HCT116 (cell line): ENCODE results near the gene PTPRO. TPM values are rescaled to one million over a fixed set of nuclear protein-coding genes. Genes with fewer than 3 reads are reported as not detected.

Experiments used
- ATAC-seq: fragments of 200-7000 bp; cut with Tn5 transposase; 2 replicates; pipeline ENCODE4 v1.9.1; 2020; ENCODE audit warnings: mild to moderate bottlenecking, moderate library complexity
- BruUV-seq: library from RNA; stranded (reverse); fragments of 400-500 nt; replicated peaks from 2 replicates; lab custom pipeline; 2021; lab: Mats Ljungman, UMichigan
- CTCF ChIA-PET: fragments of 300-600 bp; sonication (Branson Sonifier 250); formaldehyde crosslinking; loops from one replicate; lab custom pipeline; 2021; ENCODE audit warnings: antibody characterized with exemption; lab: Charles Lee
- POLR2A ChIA-PET: fragments of 300-600, 350-600 bp; sonication (Branson Sonifier 250); formaldehyde crosslinking; loops from one replicate; lab custom pipeline; 2021; ENCODE audit warnings: antibody characterized with exemption; lab: Charles Lee
- RAD21 ChIA-PET, 2 experiments: fragments of 300-600 bp; sonication (Branson Sonifier 250); formaldehyde crosslinking; loops; one replicate each; lab custom pipeline; 2023; ENCODE audit warnings: low total read pairs in 2 of 2; ENCODE audit not compliant: uncharacterized antibody in 2 of 2, unreplicated experiment in 2 of 2, low non-redundant PET in 1 of 2; lab: Charles Lee
- DNase-seq: peaks from one replicate; pipeline ENCODE4 v3.0.0-alpha.2; 2010; ENCODE audit warnings: low read depth, low spot score
- H2AFZ ChIP-seq: fragments of 200-600 bp; shearing (Covaris generic), sonication (generic); 2 replicates; pipeline ENCODE4 v1.6.1; 2017; ENCODE audit warnings: low read depth, mixed run types, mixed read lengths, antibody characterized with exemption, low read length; ENCODE audit not compliant: poor library complexity, severe bottlenecking
- H3K27ac ChIP-seq: 2 replicates; pipeline ENCODE4 v1.5.1; 2012; ENCODE audit warnings: low read depth, low read length
- H3K27me3 ChIP-seq: fragments of 200-600 bp; sonication (generic); 2 replicates; pipeline ENCODE4 v1.6.1; 2016; ENCODE audit warnings: mixed run types, low read length, mixed read lengths; ENCODE audit not compliant: insufficient read depth
- H3K36me3 ChIP-seq, 2 experiments: fragments of 200-500 bp in 1 of 2; fragments of 200-600 bp in 1 of 2; sonication (Bioruptor generic) in 1 of 2; sonication (generic) in 1 of 2; 2 replicates each; pipeline versions ENCODE4 v1.5.1 to v1.6.1; 2014 to 2016; ENCODE audit warnings: low read length in 2 of 2, inconsistent platforms in 1 of 2, mixed read lengths in 1 of 2, mixed run types in 1 of 2; ENCODE audit not compliant: insufficient read depth in 2 of 2, control insufficient read depth in 1 of 2
- H3K4me1 ChIP-seq, 2 experiments: fragments of 200-600 bp in 1 of 2; sonication (generic) in 1 of 2; 2 replicates each; pipeline versions ENCODE4 v1.5.1 to v1.6.1; 2012 to 2017; ENCODE audit warnings: low read length in 2 of 2, inconsistent platforms in 1 of 2, mild to moderate bottlenecking in 1 of 2, mixed read lengths in 1 of 2, mixed run types in 1 of 2, moderate library complexity in 1 of 2; ENCODE audit not compliant: insufficient read depth in 2 of 2, control insufficient read depth in 1 of 2
- H3K4me2 ChIP-seq: fragments of 200-600 bp; sonication (generic); 2 replicates; pipeline ENCODE4 v1.6.1; 2017; ENCODE audit warnings: mixed run types, low read length, mixed read lengths
- H3K4me3 ChIP-seq, 2 experiments: fragments of 200-600 bp in 1 of 2; sonication (generic) in 1 of 2; replicated peaks in 1 of 2; 2 replicates each; pipeline ENCODE4 v1.5.1; 2011 to 2016; ENCODE audit warnings: low read length in 2 of 2, control low read depth in 1 of 2, low read depth in 1 of 2, mild to moderate bottlenecking in 1 of 2, mixed read lengths in 1 of 2, mixed run types in 1 of 2
- H3K79me2 ChIP-seq: fragments of 200-600 bp; sonication (generic); 2 replicates; pipeline ENCODE4 v1.6.1; 2017; ENCODE audit warnings: mild to moderate bottlenecking, mixed run types, low read length, moderate library complexity, mixed read lengths; ENCODE audit not compliant: insufficient read depth
- H3K9ac ChIP-seq: fragments of 200-600 bp; sonication (generic); 2 replicates; pipeline ENCODE4 v1.6.1; 2016; ENCODE audit warnings: low read length, mixed read lengths
- H3K9me2 ChIP-seq: fragments of 200-600 bp; sonication (generic), shearing (Covaris generic); 2 replicates; pipeline ENCODE4 v1.6.1; 2017; ENCODE audit warnings: mixed run types, mild to moderate bottlenecking, moderate library complexity; ENCODE audit not compliant: insufficient read depth
- H3K9me3 ChIP-seq, 2 experiments: fragments of 200-500 bp in 1 of 2; fragments of 200-600 bp in 1 of 2; sonication (Bioruptor generic) in 1 of 2; sonication (generic) in 1 of 2; 2 replicates each; pipeline ENCODE4 v1.6.1; 2014 to 2017; ENCODE audit warnings: low read length in 2 of 2, mixed read lengths in 2 of 2, inconsistent platforms in 1 of 2, low read depth in 1 of 2, mild to moderate bottlenecking in 1 of 2, mixed run types in 1 of 2, moderate library complexity in 1 of 2; ENCODE audit not compliant: control insufficient read depth in 1 of 2, insufficient read depth in 1 of 2
- H4K20me1 ChIP-seq: fragments of 200-600 bp; sonication (generic), shearing (Covaris generic); 2 replicates; pipeline ENCODE4 v1.6.1; 2017; ENCODE audit warnings: mixed run types, mild to moderate bottlenecking, moderate library complexity; ENCODE audit not compliant: insufficient read depth
- CBX3 ChIP-seq: IDR thresholded peaks from 2 replicates; pipeline ENCODE4 v1.6.1; 2012; ENCODE audit warnings: low read depth
- CEBPB ChIP-seq: IDR thresholded peaks from 2 replicates; pipeline ENCODE4 v1.6.1; 2012; ENCODE audit warnings: low read depth
- ELF1 ChIP-seq: IDR thresholded peaks from 2 replicates; pipeline ENCODE4 v1.6.1; 2012; ENCODE audit warnings: low read depth, borderline replicate concordance
- EZH2 ChIP-seq: fragments of 200-600 bp; sonication (generic); IDR thresholded peaks from 2 replicates; pipeline ENCODE4 v1.6.1; 2017; ENCODE audit warnings: antibody characterized with exemption, mixed run types
- EZH2phosphoT487 ChIP-seq: fragments of 200-600 bp; IDR thresholded peaks from 2 replicates; pipeline ENCODE4 v1.6.1; 2018; ENCODE audit warnings: antibody characterized with exemption, borderline replicate concordance
- JUND ChIP-seq: IDR thresholded peaks from 2 replicates; pipeline ENCODE4 v1.6.1; 2012
- POLR2A ChIP-seq: IDR thresholded peaks from 2 replicates; pipeline ENCODE4 v1.7.0; 2011; ENCODE audit warnings: borderline replicate concordance; ENCODE audit not compliant: insufficient read depth, insufficient read length; ENCODE audit errors: extremely low read depth
- POLR2AphosphoS5 ChIP-seq: IDR thresholded peaks from 2 replicates; pipeline ENCODE4 v1.6.1; 2011; ENCODE audit warnings: mild to moderate bottlenecking, low read depth, low read length, moderate library complexity
- SIN3A ChIP-seq: IDR thresholded peaks from 2 replicates; pipeline ENCODE4 v1.6.1; 2012; ENCODE audit warnings: low read depth
- SP1 ChIP-seq: IDR thresholded peaks from 2 replicates; pipeline ENCODE4 v1.6.1; 2012; ENCODE audit warnings: low read depth
- SRF ChIP-seq: IDR thresholded peaks from 2 replicates; pipeline ENCODE4 v1.6.1; 2012; ENCODE audit warnings: low read depth
- TCF7L2 ChIP-seq: IDR thresholded peaks from 2 replicates; pipeline ENCODE4 v1.7.0; 2011; ENCODE audit warnings: borderline replicate concordance, inconsistent platforms; ENCODE audit not compliant: insufficient read depth, insufficient read length; ENCODE audit errors: extremely low read depth
- ZFX ChIP-seq: fragments of 450-650 bp; IDR thresholded peaks from 2 replicates; pipeline ENCODE4 v1.6.1; 2017
- ZNF274 ChIP-seq: fragments of 200-500 bp; sonication (Bioruptor generic); IDR thresholded peaks from 2 replicates; pipeline ENCODE4 v1.6.1; 2014; ENCODE audit warnings: mild to moderate bottlenecking, low read depth, low read length, inconsistent platforms
- intact Hi-C: fragments of 100-400 bp; cut with micrococcal nuclease; formaldehyde crosslinking; loops from 2 replicates; pipeline ENCODE4 v1.10.0; 2022
- total RNA-seq: library from RNA; stranded (reverse); gene quantifications from one replicate; pipeline ENCODE4 v1.2.1, GENCODE V29; 2021; ENCODE audit not compliant: unreplicated experiment
- TF ChIP-seq, protein P1 (sequence below): IDR thresholded peaks from 2 replicates; pipeline ENCODE4 v1.6.1; 2012; ENCODE audit warnings: low read depth
- TF ChIP-seq, protein P2 (sequence below): IDR thresholded peaks from 2 replicates; pipeline ENCODE4 v1.6.1; 2012
- TF ChIP-seq, protein P3 (sequence below), 3 experiments: fragments of 200-600 bp in 1 of 3; sonication (generic) in 1 of 3; IDR thresholded peaks in 2 of 3; conservative IDR thresholded peaks in 1 of 3; 2 replicates each; pipeline ENCODE4 v1.5.1; 2012 to 2017; ENCODE audit warnings: low read depth in 2 of 3, low read length in 2 of 3, antibody characterized with exemption in 1 of 3, borderline replicate concordance in 1 of 3, control low read depth in 1 of 3, mild to moderate bottlenecking in 1 of 3, mixed read lengths in 1 of 3, mixed run types in 1 of 3, moderate library complexity in 1 of 3; ENCODE audit not compliant: insufficient read depth in 1 of 3

PTPRO gene
- total RNA-seq, 1 experiment from 2014 or later: not detected

DNA sequence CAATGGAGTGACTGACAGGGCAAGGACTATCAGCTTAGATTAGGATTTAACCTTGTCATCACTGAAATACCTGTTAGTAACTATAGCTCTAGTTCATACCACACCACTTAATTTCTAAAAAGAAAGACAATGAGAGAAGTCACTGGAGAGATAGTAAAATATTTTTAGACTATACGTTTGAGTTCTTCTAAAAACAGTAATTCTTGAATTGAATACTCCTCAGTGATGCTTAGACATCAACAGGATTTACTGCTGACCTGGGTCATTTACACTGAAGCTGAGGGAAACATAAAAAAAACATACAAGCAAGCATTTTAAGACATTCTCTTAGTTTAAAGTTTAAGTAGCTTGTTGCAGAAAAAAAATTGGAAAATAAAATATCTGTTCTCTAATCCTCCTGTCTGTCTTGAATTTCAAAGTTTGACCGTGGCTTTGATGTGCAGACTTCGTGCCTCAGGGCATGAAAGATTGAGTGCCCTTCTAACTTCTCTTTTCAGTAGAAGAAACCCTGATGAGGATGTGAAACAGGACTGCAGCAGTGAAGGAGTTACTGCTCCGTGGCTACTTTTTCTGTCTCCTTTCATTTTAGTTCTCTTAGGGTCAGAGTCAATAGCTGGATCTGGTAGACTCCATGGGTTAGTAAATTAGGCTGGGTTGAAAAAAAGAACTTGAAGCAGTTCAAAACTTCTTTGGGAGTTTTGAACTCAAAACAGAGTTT, 172.2 kb downstream of the PTPRO start:
- POLR2A ChIA-PET: no interaction called here
- BruUV-seq: no TSS peak

DNA sequence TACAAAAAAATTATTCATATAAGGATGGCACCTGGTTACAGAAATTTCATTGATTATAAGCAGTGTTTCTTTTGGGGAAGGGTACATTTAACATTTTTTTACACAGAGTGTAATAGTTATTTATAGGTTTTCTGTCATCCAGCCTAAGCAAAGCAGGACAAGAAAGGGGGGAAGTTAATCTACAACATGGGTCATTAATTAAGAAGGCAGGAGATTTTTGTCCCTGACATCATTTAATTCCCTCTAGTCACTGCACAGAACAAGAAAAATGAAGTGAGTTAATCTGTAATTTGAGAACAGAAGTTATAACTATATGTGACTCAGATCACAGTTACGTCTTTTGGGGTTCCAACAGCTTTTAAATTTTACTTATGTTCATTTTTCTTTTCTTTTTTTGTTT, 173.4 kb downstream of the PTPRO start:
- TF ChIP-seq ZNF274 (no peak), ZFX (no peak), POLR2A (no peak), EZH2 (no peak), TCF7L2 (no peak), ELF1 (no peak), EZH2phosphoT487 (no peak), SP1 (no peak), CBX3 (no peak), POLR2AphosphoS5 (no peak), CEBPB (no peak), SIN3A (no peak), JUND (no peak)
- TF ChIP-seq, protein P1, sequence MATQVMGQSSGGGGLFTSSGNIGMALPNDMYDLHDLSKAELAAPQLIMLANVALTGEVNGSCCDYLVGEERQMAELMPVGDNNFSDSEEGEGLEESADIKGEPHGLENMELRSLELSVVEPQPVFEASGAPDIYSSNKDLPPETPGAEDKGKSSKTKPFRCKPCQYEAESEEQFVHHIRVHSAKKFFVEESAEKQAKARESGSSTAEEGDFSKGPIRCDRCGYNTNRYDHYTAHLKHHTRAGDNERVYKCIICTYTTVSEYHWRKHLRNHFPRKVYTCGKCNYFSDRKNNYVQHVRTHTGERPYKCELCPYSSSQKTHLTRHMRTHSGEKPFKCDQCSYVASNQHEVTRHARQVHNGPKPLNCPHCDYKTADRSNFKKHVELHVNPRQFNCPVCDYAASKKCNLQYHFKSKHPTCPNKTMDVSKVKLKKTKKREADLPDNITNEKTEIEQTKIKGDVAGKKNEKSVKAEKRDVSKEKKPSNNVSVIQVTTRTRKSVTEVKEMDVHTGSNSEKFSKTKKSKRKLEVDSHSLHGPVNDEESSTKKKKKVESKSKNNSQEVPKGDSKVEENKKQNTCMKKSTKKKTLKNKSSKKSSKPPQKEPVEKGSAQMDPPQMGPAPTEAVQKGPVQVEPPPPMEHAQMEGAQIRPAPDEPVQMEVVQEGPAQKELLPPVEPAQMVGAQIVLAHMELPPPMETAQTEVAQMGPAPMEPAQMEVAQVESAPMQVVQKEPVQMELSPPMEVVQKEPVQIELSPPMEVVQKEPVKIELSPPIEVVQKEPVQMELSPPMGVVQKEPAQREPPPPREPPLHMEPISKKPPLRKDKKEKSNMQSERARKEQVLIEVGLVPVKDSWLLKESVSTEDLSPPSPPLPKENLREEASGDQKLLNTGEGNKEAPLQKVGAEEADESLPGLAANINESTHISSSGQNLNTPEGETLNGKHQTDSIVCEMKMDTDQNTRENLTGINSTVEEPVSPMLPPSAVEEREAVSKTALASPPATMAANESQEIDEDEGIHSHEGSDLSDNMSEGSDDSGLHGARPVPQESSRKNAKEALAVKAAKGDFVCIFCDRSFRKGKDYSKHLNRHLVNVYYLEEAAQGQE: no peak
- TF ChIP-seq, protein P2, sequence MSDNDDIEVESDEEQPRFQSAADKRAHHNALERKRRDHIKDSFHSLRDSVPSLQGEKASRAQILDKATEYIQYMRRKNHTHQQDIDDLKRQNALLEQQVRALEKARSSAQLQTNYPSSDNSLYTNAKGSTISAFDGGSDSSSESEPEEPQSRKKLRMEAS: no peak
- TF ChIP-seq, protein P3, sequence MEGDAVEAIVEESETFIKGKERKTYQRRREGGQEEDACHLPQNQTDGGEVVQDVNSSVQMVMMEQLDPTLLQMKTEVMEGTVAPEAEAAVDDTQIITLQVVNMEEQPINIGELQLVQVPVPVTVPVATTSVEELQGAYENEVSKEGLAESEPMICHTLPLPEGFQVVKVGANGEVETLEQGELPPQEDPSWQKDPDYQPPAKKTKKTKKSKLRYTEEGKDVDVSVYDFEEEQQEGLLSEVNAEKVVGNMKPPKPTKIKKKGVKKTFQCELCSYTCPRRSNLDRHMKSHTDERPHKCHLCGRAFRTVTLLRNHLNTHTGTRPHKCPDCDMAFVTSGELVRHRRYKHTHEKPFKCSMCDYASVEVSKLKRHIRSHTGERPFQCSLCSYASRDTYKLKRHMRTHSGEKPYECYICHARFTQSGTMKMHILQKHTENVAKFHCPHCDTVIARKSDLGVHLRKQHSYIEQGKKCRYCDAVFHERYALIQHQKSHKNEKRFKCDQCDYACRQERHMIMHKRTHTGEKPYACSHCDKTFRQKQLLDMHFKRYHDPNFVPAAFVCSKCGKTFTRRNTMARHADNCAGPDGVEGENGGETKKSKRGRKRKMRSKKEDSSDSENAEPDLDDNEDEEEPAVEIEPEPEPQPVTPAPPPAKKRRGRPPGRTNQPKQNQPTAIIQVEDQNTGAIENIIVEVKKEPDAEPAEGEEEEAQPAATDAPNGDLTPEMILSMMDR (IDR thresholded peaks at IDR 0.05 in 2 of 3, conservative IDR thresholded peaks at IDR 0.05 in 1 of 3; ENCODE audit: borderline replicate concordance in 1 of 3, insufficient read depth in 1 of 3, low read depth in 2 of 3, low read length in 2 of 3): no peak
- no peak overlapping the region for H3K4me3 ChIP-seq
- CTCF ChIA-PET: no interaction called here
- intact Hi-C loops: no loop called here
- peaks cover 60% of the 10 kb centered on the region for H3K27me3 ChIP-seq
- H3K4me2 ChIP-seq: no peak overlapping the region
- ATAC-seq (no peak), DNase-seq (no peak)
- H2AFZ ChIP-seq: no peak overlapping the region
- no peaks in the 10 kb centered on the region for H3K79me2 ChIP-seq
- H4K20me1 ChIP-seq: no peaks in the 10 kb centered on the region; the same call in 1 of the 2 replicates
- H3K9me2 ChIP-seq: no peaks in the 10 kb centered on the region
- POLR2A ChIA-PET: no interaction called here
- H3K9ac ChIP-seq: no peak overlapping the region
- H3K9me3 ChIP-seq: no peaks in the 10 kb centered on the region
- no TSS peak for BruUV-seq
- no peaks in the 10 kb centered on the region for H3K36me3 ChIP-seq
- no peaks in the 10 kb centered on the region; a peak in 1 of 4 replicates for H3K4me1 ChIP-seq
- no peak overlapping the region for H3K27ac ChIP-seq
- RAD21 ChIA-PET: no interaction called here

More for the DNA sequence above, 172.2 kb downstream of the PTPRO start:
- H3K9me3 ChIP-seq: no peaks in the 10 kb centered on the region
- H3K9ac ChIP-seq: no peak overlapping the region
- H2AFZ ChIP-seq: no peak overlapping the region
- intact Hi-C loops: no loop called here
- H3K79me2 ChIP-seq: no peaks in the 10 kb centered on the region
- no peak overlapping the region for H3K27ac ChIP-seq
- no peak overlapping the region for H3K4me2 ChIP-seq
- RAD21 ChIA-PET: no interaction called here
- no peak for TF ChIP-seq SRF
- TF ChIP-seq, all 23 proteins: peak for 0
- no peak for DNase-seq
- no peaks in the 10 kb centered on the region; a peak in 1 of 4 replicates for H3K4me1 ChIP-seq
- H3K9me2 ChIP-seq: no peaks in the 10 kb centered on the region
- no peaks in the 10 kb centered on the region for H3K36me3 ChIP-seq
- CTCF ChIA-PET: no interaction called here
- no peak for ATAC-seq
- no peaks in the 10 kb centered on the region; the same call in 1 of the 2 replicates for H4K20me1 ChIP-seq
- no peak overlapping the region for H3K4me3 ChIP-seq
- H3K27me3 ChIP-seq: peaks cover 66% of the 10 kb centered on the region
